ENCODE results near the gene VAV3.

The VAV3 gene

DNA sequence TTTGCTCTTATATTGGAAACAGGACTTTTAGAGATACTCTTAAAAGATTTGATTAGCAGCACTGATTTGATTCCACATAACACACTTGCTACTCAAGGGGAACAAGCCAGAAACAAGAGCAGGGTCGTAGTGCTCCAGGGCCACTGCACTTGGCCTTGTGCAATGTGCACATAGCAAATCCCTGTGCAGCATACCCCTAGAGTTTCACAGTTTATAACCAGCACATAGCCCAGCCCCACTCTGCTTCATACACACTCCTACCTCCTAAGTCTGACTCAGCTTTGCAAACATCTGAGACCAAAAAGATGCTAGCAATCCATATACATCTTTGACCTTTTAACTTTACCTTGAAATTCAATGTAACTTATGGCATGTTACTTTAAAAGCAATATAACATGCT, 157.6 kb downstream of the VAV3 start:
- no peak overlapping the region for H3K4me3 ChIP-seq (ENCODE audit: low read length)
- DNase-seq (ENCODE audit: low read depth): no peak
- TF ChIP-seq, protein P1, sequence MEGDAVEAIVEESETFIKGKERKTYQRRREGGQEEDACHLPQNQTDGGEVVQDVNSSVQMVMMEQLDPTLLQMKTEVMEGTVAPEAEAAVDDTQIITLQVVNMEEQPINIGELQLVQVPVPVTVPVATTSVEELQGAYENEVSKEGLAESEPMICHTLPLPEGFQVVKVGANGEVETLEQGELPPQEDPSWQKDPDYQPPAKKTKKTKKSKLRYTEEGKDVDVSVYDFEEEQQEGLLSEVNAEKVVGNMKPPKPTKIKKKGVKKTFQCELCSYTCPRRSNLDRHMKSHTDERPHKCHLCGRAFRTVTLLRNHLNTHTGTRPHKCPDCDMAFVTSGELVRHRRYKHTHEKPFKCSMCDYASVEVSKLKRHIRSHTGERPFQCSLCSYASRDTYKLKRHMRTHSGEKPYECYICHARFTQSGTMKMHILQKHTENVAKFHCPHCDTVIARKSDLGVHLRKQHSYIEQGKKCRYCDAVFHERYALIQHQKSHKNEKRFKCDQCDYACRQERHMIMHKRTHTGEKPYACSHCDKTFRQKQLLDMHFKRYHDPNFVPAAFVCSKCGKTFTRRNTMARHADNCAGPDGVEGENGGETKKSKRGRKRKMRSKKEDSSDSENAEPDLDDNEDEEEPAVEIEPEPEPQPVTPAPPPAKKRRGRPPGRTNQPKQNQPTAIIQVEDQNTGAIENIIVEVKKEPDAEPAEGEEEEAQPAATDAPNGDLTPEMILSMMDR (conservative IDR thresholded peaks at IDR 0.05; ENCODE audit: low read length): no peak

DNA sequence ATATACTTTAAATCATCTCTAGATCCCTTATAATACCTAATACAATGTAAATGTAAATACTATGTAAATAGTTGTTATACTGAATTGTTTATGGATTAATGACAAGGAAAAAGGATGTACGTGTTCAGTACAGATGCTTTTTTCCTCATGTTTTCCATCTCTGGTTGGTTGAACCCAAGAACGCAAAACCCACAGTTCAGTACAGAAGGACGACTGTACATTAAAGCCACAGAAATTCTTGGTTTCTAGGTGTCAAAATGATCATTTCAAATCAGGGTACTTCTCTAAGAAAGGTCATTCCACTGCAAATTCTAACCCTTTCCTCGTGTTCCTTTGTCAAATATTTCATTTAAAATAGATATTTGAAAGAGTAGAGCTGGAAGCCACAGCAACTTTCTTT, 158.1 kb downstream of the VAV3 start:
- no peak for DNase-seq (ENCODE audit: low read depth)
- H3K4me3 ChIP-seq (ENCODE audit: low read length): no peak overlapping the region
- TF ChIP-seq, protein P1 (conservative IDR thresholded peaks at IDR 0.05; ENCODE audit: low read length): no peak

DNA sequence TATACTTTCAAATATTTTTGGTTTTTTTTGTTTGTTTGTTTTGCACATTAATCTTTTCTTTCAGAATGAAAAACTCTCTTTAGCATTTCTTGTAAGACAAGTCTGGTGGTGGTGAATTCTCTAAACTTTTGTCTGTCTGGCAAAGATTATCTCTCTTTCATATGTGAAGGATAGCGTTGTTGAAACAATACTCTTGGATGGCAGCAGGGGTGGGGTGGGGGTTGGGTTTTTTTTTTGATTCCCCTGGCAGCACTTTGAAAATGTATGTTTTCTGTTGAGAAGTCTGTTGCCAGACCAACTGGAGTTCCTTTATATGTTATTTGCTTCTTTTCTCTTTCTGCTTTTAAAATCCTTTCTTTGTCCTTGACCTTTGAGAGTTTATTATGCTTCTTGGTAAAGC, 160.2 kb downstream of the VAV3 start:
- H3K4me3 ChIP-seq (ENCODE audit: low read length): no peak overlapping the region
- no peak for DNase-seq (ENCODE audit: low read depth)

DNA sequence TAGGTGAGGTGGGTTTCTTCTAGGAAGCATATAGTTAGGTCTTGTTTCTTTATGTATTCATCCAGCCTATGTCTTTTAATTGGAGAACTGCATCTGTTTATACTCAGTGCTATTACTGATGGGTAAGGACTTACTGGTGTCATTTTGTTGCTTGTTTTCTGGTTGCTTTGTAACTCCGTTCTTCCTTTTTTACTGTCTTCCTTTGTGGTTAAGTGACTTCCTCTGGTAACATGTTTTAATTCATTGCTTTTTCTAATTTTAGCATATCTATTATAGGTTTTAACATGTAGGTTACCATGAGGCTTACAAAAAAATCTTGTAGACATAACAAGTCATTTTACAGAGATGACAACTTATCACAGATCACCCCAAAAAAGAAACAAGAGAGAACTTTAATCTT, 160.8 kb downstream of the VAV3 start:
- DNase-seq (ENCODE audit: low read depth): no peak
- H3K4me3 ChIP-seq (ENCODE audit: low read length): no peak overlapping the region
- TF ChIP-seq, protein P1 (conservative IDR thresholded peaks at IDR 0.05; ENCODE audit: low read length): no peak

More for the DNA sequence above, 160.2 kb downstream of the VAV3 start:
- TF ChIP-seq, protein P1 (conservative IDR thresholded peaks at IDR 0.05; ENCODE audit: low read length): no peak

DNA sequence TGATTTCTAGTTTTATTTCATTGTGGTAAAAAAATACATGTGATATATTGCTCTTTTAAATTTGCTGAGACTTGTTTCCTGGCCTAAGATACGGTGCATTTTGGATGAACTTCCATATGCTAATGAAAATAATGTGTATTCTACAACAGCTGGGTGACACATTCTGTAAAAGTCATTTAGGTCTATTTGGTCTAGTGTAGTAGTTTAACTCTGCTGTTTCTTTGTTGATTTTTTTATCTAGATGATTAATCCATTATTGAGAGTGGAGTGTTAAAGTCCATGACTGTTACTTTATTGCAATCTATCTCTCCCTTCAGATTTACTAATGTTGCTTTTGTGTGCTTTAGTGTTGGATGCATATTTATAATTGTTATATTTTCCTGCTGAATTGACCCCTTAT, 161.4 kb downstream of the VAV3 start:
- DNase-seq (ENCODE audit: low read depth): no peak
- TF ChIP-seq, protein P1 (conservative IDR thresholded peaks at IDR 0.05; ENCODE audit: low read length): no peak
- no peak overlapping the region for H3K4me3 ChIP-seq (ENCODE audit: low read length)

DNA sequence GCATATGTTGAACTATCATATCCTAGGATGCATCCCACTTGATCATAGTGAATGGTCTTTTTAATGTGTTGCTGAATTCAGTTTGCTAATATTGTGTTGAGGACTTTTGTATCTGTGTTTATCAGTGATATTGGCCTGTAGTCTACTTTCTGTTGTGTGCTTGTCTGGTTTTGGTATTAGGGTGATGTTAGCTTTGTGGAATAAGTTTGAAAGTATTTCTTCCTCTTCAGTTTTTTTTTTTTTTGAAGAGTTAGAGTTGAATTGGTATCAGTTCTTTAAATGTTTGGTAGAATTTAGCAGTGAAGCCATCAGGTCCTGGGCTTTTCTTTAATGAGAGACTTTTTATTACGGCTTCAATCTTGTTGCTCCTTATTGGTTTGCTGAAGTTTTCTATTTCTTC, 162.3 kb downstream of the VAV3 start:
- DNase-seq (ENCODE audit: low read depth): no peak
- no peak overlapping the region for H3K4me3 ChIP-seq (ENCODE audit: low read length)
- TF ChIP-seq, protein P1 (conservative IDR thresholded peaks at IDR 0.05; ENCODE audit: low read length): no peak

DNA sequence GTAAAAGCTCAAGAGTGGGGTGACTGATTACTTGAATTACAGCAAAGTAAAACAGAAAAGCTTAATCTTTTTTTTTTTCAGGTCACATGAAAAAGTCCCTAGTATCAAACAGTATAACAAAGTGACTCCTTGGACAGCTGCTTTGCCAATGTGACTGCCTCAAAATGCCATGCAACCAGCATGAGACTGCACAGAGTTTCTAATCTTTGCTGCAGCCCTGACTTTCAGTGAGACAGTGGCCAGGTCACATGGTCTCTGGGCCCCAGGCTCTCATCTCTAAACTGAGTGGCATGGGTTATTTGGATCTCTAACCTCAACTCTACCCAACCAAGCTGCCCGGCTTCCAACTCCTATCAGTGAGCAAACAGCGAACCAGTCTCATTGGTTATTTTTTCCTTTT, 169.0 kb downstream of the VAV3 start:
- no peak overlapping the region for H3K4me3 ChIP-seq (ENCODE audit: low read length)
- no peak for DNase-seq (ENCODE audit: low read depth)
- TF ChIP-seq, protein P1 (conservative IDR thresholded peaks at IDR 0.05; ENCODE audit: low read length): no peak

All from AG10803 (cell line).